ENCODE measurements around the gene DYNLT4. TPM values are rescaled to one million over a fixed set of nuclear protein-coding genes. Genes with fewer than 3 reads are reported as not detected.

DYNLT4 gene
- total RNA-seq, 2 donors from 2014 or later, result 4.0 TPM; not detected in 1

- TF ChIP-seq POLR2A (IDR thresholded peaks at IDR 0.05), result no peak
- no peak for TF ChIP-seq CTCF (IDR thresholded peaks at IDR 0.05)
- no peak for TF ChIP-seq POLR2AphosphoS5 (IDR thresholded peaks at IDR 0.05)
- Histone ChIP-seq H3K4me1 (replicated peaks) (no peaks in the 10 kb centered on the region), H3K27ac (no peak overlapping the region), H3K4me3 (no peak overlapping the region), H3K9me3 (no peaks in the 10 kb centered on the region), H3K36me3 (no peaks in the 10 kb centered on the region), H3K27me3 (replicated peaks; ENCODE audit: insufficient read depth) (no peaks in the 10 kb centered on the region)
- no peak for DNase-seq (ENCODE audit: low spot score)
- WGBS, result 82% methylated on average over 7 of the region's 7 CpGs
- intact Hi-C loops (cut with DNase I), result no loop called here
Observed at GRCh38 chr1:44834328-44834727, 27.2 kb upstream of the DYNLT4 start.

- H3K9me3 ChIP-seq, result no peaks in the 10 kb centered on the region
- WGBS, result 72% methylated on average over 13 of the region's 13 CpGs
- no peak overlapping the region for H3K4me3 ChIP-seq
- DNase-seq (ENCODE audit: low spot score), result no peak
- no peak overlapping the region for H3K27ac ChIP-seq
- H3K27me3 ChIP-seq (replicated peaks; ENCODE audit: insufficient read depth), result no peaks in the 10 kb centered on the region
- TF ChIP-seq POLR2AphosphoS5 (IDR thresholded peaks at IDR 0.05), result no peak
- TF ChIP-seq POLR2A (IDR thresholded peaks at IDR 0.05), result no peak
- no peak for TF ChIP-seq CTCF (IDR thresholded peaks at IDR 0.05)
- intact Hi-C loops (cut with DNase I), result no loop called here
- H3K36me3 ChIP-seq, result no peaks in the 10 kb centered on the region
- no peaks in the 10 kb centered on the region for H3K4me1 ChIP-seq (replicated peaks)
Observed at GRCh38 chr1:44832056-44832705, 25.0 kb upstream of the DYNLT4 start.

GRCh38 chr1:44831516-44831915 is 24.4 kb upstream of the DYNLT4 start:
- Histone ChIP-seq H3K4me3 (no peak overlapping the region), H3K36me3 (no peaks in the 10 kb centered on the region), H3K9me3 (no peaks in the 10 kb centered on the region), H3K27ac (no peak overlapping the region), H3K4me1 (replicated peaks) (no peaks in the 10 kb centered on the region), H3K27me3 (replicated peaks; ENCODE audit: insufficient read depth) (no peaks in the 10 kb centered on the region)
- no peak for DNase-seq (ENCODE audit: low spot score)
- WGBS, result 33% methylated on average over 9 of the region's 9 CpGs
- TF ChIP-seq POLR2A (IDR thresholded peaks at IDR 0.05), result no peak
- TF ChIP-seq CTCF (IDR thresholded peaks at IDR 0.05), result no peak
- intact Hi-C loops (cut with DNase I), result no loop called here

GRCh38 chr1:44830900-44831304 is 23.8 kb upstream of the DYNLT4 start:
- Histone ChIP-seq H3K36me3 (no peaks in the 10 kb centered on the region), H3K4me1 (replicated peaks) (no peaks in the 10 kb centered on the region), H3K9me3 (no peaks in the 10 kb centered on the region), H3K27me3 (replicated peaks; ENCODE audit: insufficient read depth) (no peaks in the 10 kb centered on the region), H3K4me3 (no peak overlapping the region), H3K27ac (no peak overlapping the region)
- TF ChIP-seq CTCF (IDR thresholded peaks at IDR 0.05), result no peak
- no peak for TF ChIP-seq POLR2AphosphoS5 (IDR thresholded peaks at IDR 0.05)
- TF ChIP-seq POLR2A (IDR thresholded peaks at IDR 0.05), result no peak
- WGBS, result 86% methylated on average over 10 of the region's 10 CpGs
- intact Hi-C loops (cut with DNase I), result no loop called here
- no peak for DNase-seq (ENCODE audit: low spot score)
